Measurements from ENCODE around the gene CRABP1.
A peak's percentile ranks its signal among the peaks of the same experiment; 100 is the strongest.

Gene CRABP1

GRCh38 chr15:78322243-78322642 lies 17.9 kb upstream of the CRABP1 start:
- no peaks in the 10 kb centered on the region for H3K36me3 ChIP-seq (ENCODE audit: insufficient read depth, low read length)
- H3K9ac ChIP-seq (ENCODE audit: insufficient read length), result peak overlapping the region; percentile 60
- DNase-seq (ENCODE audit: low read depth, low spot score), result peak; percentile 77
- TF ChIP-seq FOXP2 (optimal IDR thresholded peaks at IDR 0.05; ENCODE audit: control extremely low read depth, extremely low read length, insufficient read depth), result peak; percentile 96
- peak; percentile 17; the same call in 1 of the 2 replicates for TF ChIP-seq POLR2AphosphoS5 (IDR thresholded peaks at IDR 0.05; ENCODE audit: borderline replicate concordance, low read depth, low read length)
- no peak for TF ChIP-seq EZH2 (IDR thresholded peaks at IDR 0.05)
- H3K27ac ChIP-seq, result peak overlapping the region; percentile 81
- H3K4me3 ChIP-seq, result peak overlapping the region; percentile 58
- H3K9me3 ChIP-seq (ENCODE audit: low read depth, low read length), result no peaks in the 10 kb centered on the region

GRCh38 chr15:78322724-78323521 lies 17.2 kb upstream of the CRABP1 start:
- peak overlapping the region; percentile 81 for H3K27ac ChIP-seq
- DNase-seq (ENCODE audit: low read depth, low spot score), result no peak
- H3K4me3 ChIP-seq, result peak overlapping the region; percentile 58
- TF ChIP-seq EZH2 (IDR thresholded peaks at IDR 0.05), result no peak
- TF ChIP-seq FOXP2 (optimal IDR thresholded peaks at IDR 0.05; ENCODE audit: control extremely low read depth, extremely low read length, insufficient read depth), result no peak
- no peak for TF ChIP-seq POLR2AphosphoS5 (IDR thresholded peaks at IDR 0.05; ENCODE audit: borderline replicate concordance, low read depth, low read length)
- no peaks in the 10 kb centered on the region for H3K36me3 ChIP-seq (ENCODE audit: insufficient read depth, low read length)
- peak overlapping the region; percentile 60 for H3K9ac ChIP-seq (ENCODE audit: insufficient read length)
- H3K9me3 ChIP-seq (ENCODE audit: low read depth, low read length), result no peaks in the 10 kb centered on the region

GRCh38 chr15:78323693-78324092 lies 16.5 kb upstream of the CRABP1 start:
- Histone ChIP-seq H3K9me3 (ENCODE audit: low read depth, low read length) (no peaks in the 10 kb centered on the region), H3K36me3 (ENCODE audit: insufficient read depth, low read length) (no peaks in the 10 kb centered on the region), H3K4me3 (no peak overlapping the region), H3K9ac (ENCODE audit: insufficient read length) (no peak overlapping the region), H3K27ac (no peak overlapping the region)
- DNase-seq (ENCODE audit: low read depth, low spot score), result no peak
- TF ChIP-seq POLR2AphosphoS5 (IDR thresholded peaks at IDR 0.05; ENCODE audit: borderline replicate concordance, low read depth, low read length), result no peak
- no peak for TF ChIP-seq EZH2 (IDR thresholded peaks at IDR 0.05)
- no peak for TF ChIP-seq FOXP2 (optimal IDR thresholded peaks at IDR 0.05; ENCODE audit: control extremely low read depth, extremely low read length, insufficient read depth)

- TF ChIP-seq EZH2 (IDR thresholded peaks at IDR 0.05), result no peak
- TF ChIP-seq FOXP2 (optimal IDR thresholded peaks at IDR 0.05; ENCODE audit: control extremely low read depth, extremely low read length, insufficient read depth), result no peak
- no peak for TF ChIP-seq POLR2AphosphoS5 (IDR thresholded peaks at IDR 0.05; ENCODE audit: borderline replicate concordance, low read depth, low read length)
- no peak for DNase-seq (ENCODE audit: low read depth, low spot score)
- Histone ChIP-seq H3K9me3 (ENCODE audit: low read depth, low read length) (no peaks in the 10 kb centered on the region), H3K27ac (0 out of 2 replicates have a peak overlapping the region, but pooled peaks have one; percentile 0), H3K4me3 (no peak overlapping the region), H3K9ac (ENCODE audit: insufficient read length) (no peak overlapping the region), H3K36me3 (ENCODE audit: insufficient read depth, low read length) (no peaks in the 10 kb centered on the region)
Observed at GRCh38 chr15:78324144-78324543, 16.0 kb upstream of the CRABP1 start.

GRCh38 chr15:78325092-78325843 lies 14.9 kb upstream of the CRABP1 start:
- Histone ChIP-seq H3K27ac (0 out of 2 replicates have a peak overlapping the region, but pooled peaks have one; percentile 57), H3K4me3 (no peak overlapping the region), H3K9me3 (ENCODE audit: low read depth, low read length) (no peaks in the 10 kb centered on the region), H3K9ac (ENCODE audit: insufficient read length) (no peak overlapping the region), H3K36me3 (ENCODE audit: insufficient read depth, low read length) (no peaks in the 10 kb centered on the region)
- no peak for DNase-seq (ENCODE audit: low read depth, low spot score)
- TF ChIP-seq POLR2AphosphoS5 (IDR thresholded peaks at IDR 0.05; ENCODE audit: borderline replicate concordance, low read depth, low read length), result no peak
- TF ChIP-seq FOXP2 (optimal IDR thresholded peaks at IDR 0.05; ENCODE audit: control extremely low read depth, extremely low read length, insufficient read depth), result no peak
- TF ChIP-seq EZH2 (IDR thresholded peaks at IDR 0.05), result no peak

- H3K4me3 ChIP-seq, result no peak overlapping the region
- H3K9ac ChIP-seq (ENCODE audit: insufficient read length), result no peak overlapping the region
- no peaks in the 10 kb centered on the region for H3K36me3 ChIP-seq (ENCODE audit: insufficient read depth, low read length)
- H3K27ac ChIP-seq, result no peak overlapping the region
- H3K9me3 ChIP-seq (ENCODE audit: low read depth, low read length), result no peaks in the 10 kb centered on the region
- no peak for TF ChIP-seq FOXP2 (optimal IDR thresholded peaks at IDR 0.05; ENCODE audit: control extremely low read depth, extremely low read length, insufficient read depth)
- no peak for TF ChIP-seq EZH2 (IDR thresholded peaks at IDR 0.05)
- no peak for TF ChIP-seq POLR2AphosphoS5 (IDR thresholded peaks at IDR 0.05; ENCODE audit: borderline replicate concordance, low read depth, low read length)
- DNase-seq (ENCODE audit: low read depth, low spot score), result no peak
Observed at GRCh38 chr15:78327466-78327865, 12.7 kb upstream of the CRABP1 start.

- TF ChIP-seq POLR2AphosphoS5 (IDR thresholded peaks at IDR 0.05; ENCODE audit: borderline replicate concordance, low read depth, low read length) (no peak), EZH2 (IDR thresholded peaks at IDR 0.05) (no peak), FOXP2 (optimal IDR thresholded peaks at IDR 0.05; ENCODE audit: control extremely low read depth, extremely low read length, insufficient read depth) (no peak)
- no peak overlapping the region for H3K27ac ChIP-seq
- H3K9me3 ChIP-seq (ENCODE audit: low read depth, low read length), result no peaks in the 10 kb centered on the region
- no peaks in the 10 kb centered on the region for H3K36me3 ChIP-seq (ENCODE audit: insufficient read depth, low read length)
- H3K9ac ChIP-seq (ENCODE audit: insufficient read length), result no peak overlapping the region
- H3K4me3 ChIP-seq, result no peak overlapping the region
- no peak for DNase-seq (ENCODE audit: low read depth, low spot score)
Observed at GRCh38 chr15:78329625-78330024, 10.5 kb upstream of the CRABP1 start.

- H3K27ac ChIP-seq, result no peak overlapping the region
- no peak overlapping the region for H3K4me3 ChIP-seq
- no peaks in the 10 kb centered on the region for H3K9me3 ChIP-seq (ENCODE audit: low read depth, low read length)
- no peak for DNase-seq (ENCODE audit: low read depth, low spot score)
- no peak overlapping the region for H3K9ac ChIP-seq (ENCODE audit: insufficient read length)
- H3K36me3 ChIP-seq (ENCODE audit: insufficient read depth, low read length), result no peaks in the 10 kb centered on the region
- no peak for TF ChIP-seq FOXP2 (optimal IDR thresholded peaks at IDR 0.05; ENCODE audit: control extremely low read depth, extremely low read length, insufficient read depth)
- no peak for TF ChIP-seq EZH2 (IDR thresholded peaks at IDR 0.05)
- no peak for TF ChIP-seq POLR2AphosphoS5 (IDR thresholded peaks at IDR 0.05; ENCODE audit: borderline replicate concordance, low read depth, low read length)
Observed at GRCh38 chr15:78334845-78335244, 5.3 kb upstream of the CRABP1 start.
